H9 (cell line): ENCODE data around the gene PRKAG2. TPM values are rescaled to one million over a fixed set of nuclear protein-coding genes. Genes with fewer than 3 reads are reported as not detected.

Experiments
- DNase-seq: peaks from one replicate; pipeline ENCODE4 v3.0.0-alpha.2; 2017
- H2AFZ ChIP-seq: one replicate; pipeline ENCODE4 v1.6.1; 2013; ENCODE audit warnings: mild to moderate bottlenecking, low read length, control low read depth, moderate library complexity
- H2AK5ac ChIP-seq: 2 replicates; pipeline ENCODE4 v1.6.1; 2013; ENCODE audit warnings: low read length, control low read depth, mixed read lengths; ENCODE audit not compliant: insufficient read length
- H2BK120ac ChIP-seq: one replicate; pipeline ENCODE4 v1.6.1; 2013; ENCODE audit warnings: low read depth, mild to moderate bottlenecking, low read length, control low read depth, inconsistent platforms; ENCODE audit not compliant: poor library complexity, severe bottlenecking
- H2BK12ac ChIP-seq: 2 replicates; pipeline ENCODE4 v1.6.1; 2013; ENCODE audit warnings: low read length, control low read depth, mixed read lengths, low read depth; ENCODE audit not compliant: insufficient read length
- H2BK15ac ChIP-seq: 2 replicates; pipeline ENCODE4 v1.6.1; 2013; ENCODE audit warnings: low read depth, low read length, control low read depth
- H2BK20ac ChIP-seq: one replicate; pipeline ENCODE4 v1.6.1; 2013; ENCODE audit warnings: low read depth, mild to moderate bottlenecking, low read length, control low read depth, inconsistent platforms; ENCODE audit not compliant: poor library complexity, severe bottlenecking
- H2BK5ac ChIP-seq: 2 replicates; pipeline ENCODE4 v1.6.1; 2013; ENCODE audit warnings: low read length, control low read depth, mixed read lengths; ENCODE audit not compliant: insufficient read length
- H3K14ac ChIP-seq: 2 replicates; pipeline ENCODE4 v1.6.1; 2013; ENCODE audit warnings: low read length, control low read depth; ENCODE audit not compliant: insufficient read depth
- H3K18ac ChIP-seq: 2 replicates; pipeline ENCODE4 v1.6.1; 2013; ENCODE audit warnings: low read depth, mild to moderate bottlenecking, mixed read lengths, low read length, control low read depth; ENCODE audit not compliant: insufficient read length
- H3K23ac ChIP-seq: 2 replicates; pipeline ENCODE4 v1.6.1; 2013; ENCODE audit warnings: low read length, control low read depth, mixed read lengths, low read depth; ENCODE audit not compliant: insufficient read length
- H3K23me2 ChIP-seq: 2 replicates; pipeline ENCODE4 v1.6.1; 2013; ENCODE audit warnings: low read depth, mild to moderate bottlenecking, mixed read lengths, low read length, control low read depth; ENCODE audit not compliant: insufficient read length, poor library complexity, severe bottlenecking
- H3K27ac ChIP-seq: 2 replicates; pipeline ENCODE4 v1.5.1; 2013; ENCODE audit warnings: low read length, control low read depth, mixed read lengths, low read depth; ENCODE audit not compliant: insufficient read length
- H3K27me3 ChIP-seq: 2 replicates; pipeline ENCODE4 v1.6.1; 2013; ENCODE audit warnings: low read length, control low read depth, inconsistent platforms; ENCODE audit not compliant: insufficient read depth
- H3K4ac ChIP-seq: 2 replicates; pipeline ENCODE4 v1.6.1; 2013; ENCODE audit warnings: low read depth, mild to moderate bottlenecking, control low read depth, inconsistent platforms, low read length, moderate library complexity
- H3K4me1 ChIP-seq: 2 replicates; pipeline ENCODE4 v1.6.1; 2013; ENCODE audit warnings: low read length, control low read depth, inconsistent platforms; ENCODE audit not compliant: insufficient read depth
- H3K4me2 ChIP-seq: 2 replicates; pipeline ENCODE4 v1.6.1; 2013; ENCODE audit warnings: low read length, control low read depth, mixed read lengths; ENCODE audit not compliant: insufficient read length, insufficient read depth
- H3K56ac ChIP-seq: 2 replicates; pipeline ENCODE4 v1.6.1; 2013; ENCODE audit warnings: low read depth, mild to moderate bottlenecking, mixed read lengths, low read length, control low read depth; ENCODE audit not compliant: insufficient read length
- H3K79me1 ChIP-seq: 2 replicates; pipeline ENCODE4 v1.6.1; 2013; ENCODE audit warnings: low read depth, mild to moderate bottlenecking, moderate library complexity, low read length, control low read depth, inconsistent platforms; ENCODE audit not compliant: insufficient read depth, poor library complexity, severe bottlenecking
- H3K79me2 ChIP-seq: 2 replicates; pipeline ENCODE4 v1.6.1; 2013; ENCODE audit warnings: low read length, control low read depth, inconsistent platforms; ENCODE audit not compliant: insufficient read depth
- H3K9ac ChIP-seq: 2 replicates; pipeline ENCODE4 v1.6.1; 2013; ENCODE audit warnings: low read length, control low read depth, mixed read lengths; ENCODE audit not compliant: insufficient read length; ENCODE audit errors: extremely low read depth
- H3K9me3 ChIP-seq: one replicate; pipeline ENCODE4 v1.6.1; 2013; ENCODE audit warnings: low read depth, low read length, inconsistent platforms; ENCODE audit not compliant: control insufficient read depth
- H3T11ph ChIP-seq: one replicate; pipeline ENCODE4 v1.6.1; 2013; ENCODE audit warnings: mild to moderate bottlenecking, low read length, control low read depth, inconsistent platforms
- H4K20me1 ChIP-seq: one replicate; pipeline ENCODE4 v1.6.1; 2013; ENCODE audit not compliant: control insufficient read depth, insufficient read length, insufficient read depth
- H4K5ac ChIP-seq: 2 replicates; pipeline ENCODE4 v1.6.1; 2013; ENCODE audit warnings: low read depth, mild to moderate bottlenecking, mixed read lengths, low read length, control low read depth; ENCODE audit not compliant: insufficient read length
- H4K8ac ChIP-seq: replicated peaks from 2 replicates; pipeline ENCODE4 v1.6.1; 2013; ENCODE audit warnings: low read length, control low read depth, mixed read lengths, low read depth; ENCODE audit not compliant: insufficient read length
- H4K91ac ChIP-seq: 2 replicates; pipeline ENCODE4 v1.6.1; 2013; ENCODE audit warnings: low read depth, mild to moderate bottlenecking, moderate library complexity, mixed read lengths, low read length, control low read depth; ENCODE audit not compliant: insufficient read length
- H3K27ac Mint-ChIP-seq, 3 experiments: 2 replicates in 2 of 3; 3 replicates in 1 of 3; pipeline ENCODE4 v1.8.0; 2020 to 2021; ENCODE audit warnings: mixed read lengths in 3 of 3, mild to moderate bottlenecking in 1 of 3, moderate library complexity in 1 of 3
- H3K27me3 Mint-ChIP-seq: 2 replicates; pipeline ENCODE4 v1.8.0; 2021; ENCODE audit warnings: low read depth, mild to moderate bottlenecking, moderate library complexity, mixed read lengths
- H3K36me3 Mint-ChIP-seq, 3 experiments: 2 replicates in 2 of 3; 3 replicates in 1 of 3; pipeline ENCODE4 v1.8.0; 2020 to 2021; ENCODE audit warnings: low read depth in 3 of 3, mixed read lengths in 3 of 3; ENCODE audit not compliant: insufficient read depth in 1 of 3
- H3K4me1 Mint-ChIP-seq, 2 experiments: 2 replicates each; pipeline ENCODE4 v1.8.0; 2020; ENCODE audit warnings: mixed read lengths in 2 of 2
- H3K4me3 Mint-ChIP-seq, 2 experiments: 2 replicates in 1 of 2; 3 replicates in 1 of 2; pipeline ENCODE4 v1.8.0; 2020 to 2021; ENCODE audit warnings: mild to moderate bottlenecking in 2 of 2, mixed read lengths in 2 of 2, moderate library complexity in 1 of 2
- H3K9me3 Mint-ChIP-seq, 2 experiments: 2 replicates in 1 of 2; 3 replicates in 1 of 2; pipeline ENCODE4 v1.8.0; 2020; ENCODE audit warnings: mild to moderate bottlenecking in 2 of 2, mixed read lengths in 2 of 2, moderate library complexity in 1 of 2
- WGBS: extraction: QIAGEN DNeasy Blood & Tissue Kit; methylation state at CpG from one replicate; pipeline ENCODE4 v1.1.7; 2013; ENCODE audit warnings: missing lambda C conversion rate, low lambda C conversion rate, mixed read lengths; ENCODE audit not compliant: insufficient read length; ENCODE audit errors: extremely low coverage; 5-methylcytosine and 5-hydroxymethylcytosine counted together
- total RNA-seq: library from RNA; stranded (reverse); gene quantifications from 2 replicates; pipeline ENCODE4 v1.2.1, GENCODE V29; 2021
- TF ChIP-seq, protein P1 (sequence below): fragments of 200-600 bp; sonication (generic); conservative IDR thresholded peaks from 3 replicates; pipeline ENCODE4 v1.8.0; 2021; ENCODE audit warnings: antibody characterized with exemption, mild to moderate bottlenecking

The PRKAG2 gene
- total RNA-seq, 1 experiment from 2014 or later: 11.8 TPM

DNA sequence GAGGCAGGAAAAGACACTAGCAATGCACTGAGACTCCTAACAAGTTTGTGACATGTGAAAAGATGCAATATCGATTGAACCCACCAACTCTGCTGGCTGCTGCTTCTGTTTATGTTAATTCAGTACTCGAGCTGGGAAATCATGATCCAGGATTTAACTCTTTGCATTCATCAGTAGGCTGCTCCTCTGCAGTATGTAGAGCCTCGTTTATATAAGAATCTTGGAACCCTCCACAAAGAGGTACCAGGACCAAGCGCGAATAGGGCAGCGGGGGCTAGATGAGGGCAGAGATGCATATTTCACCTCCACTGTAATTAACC is 7.8 kb downstream of the PRKAG2 start:
- DNase-seq: no peak
- no peak overlapping the region for H3K18ac ChIP-seq
- H3K4ac ChIP-seq: no peak overlapping the region
- no peak overlapping the region for H3K14ac ChIP-seq
- H2BK12ac ChIP-seq: no peak overlapping the region
- no peak overlapping the region for H4K8ac ChIP-seq
- peaks cover 18 to 24% of the 10 kb centered on the region in 2 experiments for H3K4me1 Mint-ChIP-seq
- no peak overlapping the region for H3K9ac ChIP-seq
- peaks cover 28% of the 10 kb centered on the region for H3K27me3 Mint-ChIP-seq
- no peak overlapping the region for H2AK5ac ChIP-seq
- H2BK5ac ChIP-seq: no peak overlapping the region
- no peak overlapping the region for H2BK120ac ChIP-seq
- H3K27me3 ChIP-seq: no peaks in the 10 kb centered on the region
- peaks cover 2% of the 10 kb centered on the region; the same call in 1 of the 2 replicates for H3K4me1 ChIP-seq
- H3K27ac Mint-ChIP-seq: no peak overlapping the region; a peak in 1 of 7 replicates
- H3K79me2 ChIP-seq: no peaks in the 10 kb centered on the region
- no peak overlapping the region for H3K4me3 Mint-ChIP-seq
- no peaks in the 10 kb centered on the region for H3K23me2 ChIP-seq
- H3K9me3 ChIP-seq: no peaks in the 10 kb centered on the region
- no CpG with 5 or more reads among the region's 6 CpGs for WGBS
- no peak overlapping the region for H3K23ac ChIP-seq
- no peak overlapping the region for H3K27ac ChIP-seq
- H3K4me2 ChIP-seq: no peak overlapping the region
- no peak overlapping the region for H3T11ph ChIP-seq
- TF ChIP-seq, protein P1, sequence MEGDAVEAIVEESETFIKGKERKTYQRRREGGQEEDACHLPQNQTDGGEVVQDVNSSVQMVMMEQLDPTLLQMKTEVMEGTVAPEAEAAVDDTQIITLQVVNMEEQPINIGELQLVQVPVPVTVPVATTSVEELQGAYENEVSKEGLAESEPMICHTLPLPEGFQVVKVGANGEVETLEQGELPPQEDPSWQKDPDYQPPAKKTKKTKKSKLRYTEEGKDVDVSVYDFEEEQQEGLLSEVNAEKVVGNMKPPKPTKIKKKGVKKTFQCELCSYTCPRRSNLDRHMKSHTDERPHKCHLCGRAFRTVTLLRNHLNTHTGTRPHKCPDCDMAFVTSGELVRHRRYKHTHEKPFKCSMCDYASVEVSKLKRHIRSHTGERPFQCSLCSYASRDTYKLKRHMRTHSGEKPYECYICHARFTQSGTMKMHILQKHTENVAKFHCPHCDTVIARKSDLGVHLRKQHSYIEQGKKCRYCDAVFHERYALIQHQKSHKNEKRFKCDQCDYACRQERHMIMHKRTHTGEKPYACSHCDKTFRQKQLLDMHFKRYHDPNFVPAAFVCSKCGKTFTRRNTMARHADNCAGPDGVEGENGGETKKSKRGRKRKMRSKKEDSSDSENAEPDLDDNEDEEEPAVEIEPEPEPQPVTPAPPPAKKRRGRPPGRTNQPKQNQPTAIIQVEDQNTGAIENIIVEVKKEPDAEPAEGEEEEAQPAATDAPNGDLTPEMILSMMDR: no peak
- H4K5ac ChIP-seq: no peak overlapping the region
- no peak overlapping the region for H2BK15ac ChIP-seq
- no peak overlapping the region for H2AFZ ChIP-seq
- no peak overlapping the region for H2BK20ac ChIP-seq
- no peaks in the 10 kb centered on the region for H3K9me3 Mint-ChIP-seq
- no peak overlapping the region for H3K56ac ChIP-seq
- H4K20me1 ChIP-seq: no peaks in the 10 kb centered on the region
- H3K36me3 Mint-ChIP-seq: no peaks in the 10 kb centered on the region
- no peaks in the 10 kb centered on the region for H3K79me1 ChIP-seq
- H4K91ac ChIP-seq: no peak overlapping the region
